Prostate gland (tissue), 2 donors: ENCODE results near the gene SEMA6C.

Source experiments
- POLR2AphosphoS5 ChIP-seq: sonication (generic); formaldehyde crosslinking; IDR thresholded peaks from one replicate; pipeline ENCODE4 v1.6.1; 2017; ENCODE audit warnings: antibody characterized with exemption
- TF ChIP-seq, protein P1 (sequence below), 4 experiments: fragments of 200-600 bp in 2 of 4; fragments of 450-650 bp in 2 of 4; sonication (generic) in 2 of 4; IDR thresholded peaks; 1 replicate in 3 of 4; 2 replicates in 1 of 4; pipeline ENCODE4 v1.5.1; 2016 to 2019; ENCODE audit warnings: antibody characterized with exemption in 4 of 4, mild to moderate bottlenecking in 2 of 4, moderate library complexity in 2 of 4

- TF ChIP-seq POLR2AphosphoS5: no peak
- TF ChIP-seq, protein P1, sequence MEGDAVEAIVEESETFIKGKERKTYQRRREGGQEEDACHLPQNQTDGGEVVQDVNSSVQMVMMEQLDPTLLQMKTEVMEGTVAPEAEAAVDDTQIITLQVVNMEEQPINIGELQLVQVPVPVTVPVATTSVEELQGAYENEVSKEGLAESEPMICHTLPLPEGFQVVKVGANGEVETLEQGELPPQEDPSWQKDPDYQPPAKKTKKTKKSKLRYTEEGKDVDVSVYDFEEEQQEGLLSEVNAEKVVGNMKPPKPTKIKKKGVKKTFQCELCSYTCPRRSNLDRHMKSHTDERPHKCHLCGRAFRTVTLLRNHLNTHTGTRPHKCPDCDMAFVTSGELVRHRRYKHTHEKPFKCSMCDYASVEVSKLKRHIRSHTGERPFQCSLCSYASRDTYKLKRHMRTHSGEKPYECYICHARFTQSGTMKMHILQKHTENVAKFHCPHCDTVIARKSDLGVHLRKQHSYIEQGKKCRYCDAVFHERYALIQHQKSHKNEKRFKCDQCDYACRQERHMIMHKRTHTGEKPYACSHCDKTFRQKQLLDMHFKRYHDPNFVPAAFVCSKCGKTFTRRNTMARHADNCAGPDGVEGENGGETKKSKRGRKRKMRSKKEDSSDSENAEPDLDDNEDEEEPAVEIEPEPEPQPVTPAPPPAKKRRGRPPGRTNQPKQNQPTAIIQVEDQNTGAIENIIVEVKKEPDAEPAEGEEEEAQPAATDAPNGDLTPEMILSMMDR (IDR thresholded peaks at IDR 0.05): no peak
Measured at GRCh38 chr1:151098126-151098525, 48.3 kb downstream of the SEMA6C start.
